Measurements from ENCODE around the gene EEF2.

DNA sequence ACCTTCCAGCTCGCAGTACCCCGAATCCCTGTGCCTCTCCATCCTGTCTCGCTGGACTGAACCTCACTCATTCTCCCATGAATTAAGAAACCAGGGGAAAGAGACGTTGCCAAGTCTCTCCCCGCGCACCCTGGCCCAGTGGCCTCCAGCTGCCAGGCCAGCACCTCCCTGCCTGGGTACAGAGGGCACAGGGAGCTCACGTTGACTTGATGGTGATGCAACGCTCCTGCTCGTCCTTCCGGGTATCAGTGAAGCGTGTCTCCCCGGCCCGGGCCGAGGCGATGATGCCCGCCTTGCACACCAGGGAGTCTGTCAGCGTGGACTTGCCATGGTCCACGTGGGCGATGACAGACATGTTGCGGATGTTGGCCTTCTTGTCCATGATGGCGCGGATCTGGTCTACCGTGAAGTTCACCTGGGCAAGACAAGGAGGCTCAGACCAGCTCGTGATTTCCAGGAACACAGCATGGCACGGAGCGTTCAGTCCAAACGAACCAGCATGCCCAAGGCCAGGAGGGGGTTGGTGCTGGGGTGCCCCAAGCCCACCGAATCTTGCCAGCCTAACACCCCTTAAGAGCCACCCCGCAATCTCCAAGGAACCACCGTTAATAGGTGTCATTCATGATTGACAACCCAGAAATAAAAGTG, 1.2 kb downstream of the EEF2 start:
- TF ChIP-seq, protein P1, sequence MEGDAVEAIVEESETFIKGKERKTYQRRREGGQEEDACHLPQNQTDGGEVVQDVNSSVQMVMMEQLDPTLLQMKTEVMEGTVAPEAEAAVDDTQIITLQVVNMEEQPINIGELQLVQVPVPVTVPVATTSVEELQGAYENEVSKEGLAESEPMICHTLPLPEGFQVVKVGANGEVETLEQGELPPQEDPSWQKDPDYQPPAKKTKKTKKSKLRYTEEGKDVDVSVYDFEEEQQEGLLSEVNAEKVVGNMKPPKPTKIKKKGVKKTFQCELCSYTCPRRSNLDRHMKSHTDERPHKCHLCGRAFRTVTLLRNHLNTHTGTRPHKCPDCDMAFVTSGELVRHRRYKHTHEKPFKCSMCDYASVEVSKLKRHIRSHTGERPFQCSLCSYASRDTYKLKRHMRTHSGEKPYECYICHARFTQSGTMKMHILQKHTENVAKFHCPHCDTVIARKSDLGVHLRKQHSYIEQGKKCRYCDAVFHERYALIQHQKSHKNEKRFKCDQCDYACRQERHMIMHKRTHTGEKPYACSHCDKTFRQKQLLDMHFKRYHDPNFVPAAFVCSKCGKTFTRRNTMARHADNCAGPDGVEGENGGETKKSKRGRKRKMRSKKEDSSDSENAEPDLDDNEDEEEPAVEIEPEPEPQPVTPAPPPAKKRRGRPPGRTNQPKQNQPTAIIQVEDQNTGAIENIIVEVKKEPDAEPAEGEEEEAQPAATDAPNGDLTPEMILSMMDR (IDR thresholded peaks at IDR 0.05) = no peak
- TF ChIP-seq EZH2 (IDR thresholded peaks at IDR 0.05) = no peak
- no peak for TF ChIP-seq EZH2phosphoT487 (IDR thresholded peaks at IDR 0.05)

Data from neural progenitor cell (in vitro differentiated cells).